Measurements from ENCODE around the gene POLN.
"Not testable (repeated sequence)": the region's sequence is repeated elsewhere in the genome, so short reads cannot be mapped to it uniquely, and the experiment has no call there.

The POLN gene

GRCh38 chr4:2027120-2027519 is 214.8 kb downstream of the POLN start:
- DNase-seq = not testable (repeated sequence)

- no peak for DNase-seq
Observed at GRCh38 chr4:2025817-2026216, 216.1 kb downstream of the POLN start.

GRCh38 chr4:2024683-2025082 is 217.2 kb downstream of the POLN start:
- DNase-seq = peak; percentile 25
